Activated naive CD4-positive, alpha-beta T cell treated with anti-CD3 and anti-CD28 coated beads, Interleukin-2, amount 10 ng/mL, durations not matched to agents 7 days and 5 days (primary cell): Measurements from ENCODE around the gene GMEB2.
"Not testable (repeated sequence)": the region's sequence is repeated elsewhere in the genome, so short reads cannot be mapped to it uniquely, and the experiment has no call there.

Experiments used
- CTCF ChIA-PET: fragments of 350-600 bp; sonication (Branson Sonifier 250); formaldehyde crosslinking; loops from one replicate; lab custom pipeline; 2021; ENCODE audit warnings: antibody characterized with exemption; lab: Charles Lee
- DNase-seq: peaks from one replicate; pipeline ENCODE4 v3.0.0-alpha.2; 2020
- H3K27ac Mint-ChIP-seq: one replicate; pipeline ENCODE4 v1.8.0; 2021; ENCODE audit warnings: mild to moderate bottlenecking, moderate library complexity, mixed read lengths
- H3K27me3 Mint-ChIP-seq: one replicate; pipeline ENCODE4 v1.8.0; 2021; ENCODE audit warnings: mild to moderate bottlenecking, mixed read lengths
- H3K36me3 Mint-ChIP-seq: one replicate; pipeline ENCODE4 v1.8.0; 2021; ENCODE audit warnings: mixed read lengths
- H3K4me1 Mint-ChIP-seq: one replicate; pipeline ENCODE4 v1.8.0; 2021; ENCODE audit warnings: mixed read lengths
- H3K4me3 Mint-ChIP-seq: one replicate; pipeline ENCODE4 v1.8.0; 2021; ENCODE audit warnings: mild to moderate bottlenecking, moderate library complexity, mixed read lengths
- H3K9me3 Mint-ChIP-seq: one replicate; pipeline ENCODE4 v1.8.0; 2021; ENCODE audit warnings: mixed read lengths

GMEB2 gene

GRCh38 chr20:63651942-63652191 is 25.0 kb upstream of the GMEB2 start:
- Mint-ChIP-seq H3K9me3 (no peaks in the 10 kb centered on the region), H3K4me1 (peaks cover 20% of the 10 kb centered on the region), H3K36me3 (no peaks in the 10 kb centered on the region), H3K27me3 (peaks cover 50% of the 10 kb centered on the region), H3K27ac (no peak overlapping the region), H3K4me3 (peak overlapping the region; percentile 67)
- DNase-seq: peak; percentile 60
- CTCF ChIA-PET: no interaction called here

DNA sequence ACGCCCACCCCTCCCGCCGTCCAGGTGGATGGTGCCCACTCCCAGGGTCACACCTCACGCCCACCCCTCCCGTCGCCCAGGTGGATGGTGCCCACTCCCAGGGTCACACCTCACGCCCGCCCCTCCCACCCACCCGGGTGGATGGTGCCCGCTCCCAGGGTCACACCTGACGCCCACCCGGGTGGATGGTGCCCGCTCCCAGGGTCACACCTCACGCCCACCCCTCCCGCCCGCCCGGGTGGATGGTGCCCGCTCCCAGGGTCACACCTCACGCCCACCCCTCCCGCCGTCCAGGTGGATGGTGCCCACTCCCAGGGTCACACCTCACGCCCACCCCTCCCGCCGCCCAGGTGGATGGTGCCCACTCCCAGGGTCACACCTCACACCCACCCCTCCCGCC is 23.6 kb upstream of the GMEB2 start:
- CTCF ChIA-PET: interaction anchor here (1.3 kb wide), 1 partner anchor 9 kb away, joined by 4 read pairs; no protein-coding TSS in a partner anchor
- H3K36me3 Mint-ChIP-seq, H3K27ac Mint-ChIP-seq, H3K4me3 Mint-ChIP-seq, H3K9me3 Mint-ChIP-seq, DNase-seq: not testable (repeated sequence)
- H3K27me3 Mint-ChIP-seq: peaks cover 50% of the 10 kb centered on the region
- peaks cover 20% of the 10 kb centered on the region for H3K4me1 Mint-ChIP-seq

- DNase-seq: no peak
- Mint-ChIP-seq H3K27ac (no peak overlapping the region), H3K4me1 (peaks cover 15% of the 10 kb centered on the region), H3K27me3 (peaks cover 45% of the 10 kb centered on the region), H3K36me3 (no peaks in the 10 kb centered on the region), H3K9me3 (no peaks in the 10 kb centered on the region), H3K4me3 (no peak overlapping the region)
- CTCF ChIA-PET: no interaction called here
Observed at GRCh38 chr20:63648895-63649589, 22.1 kb upstream of the GMEB2 start.

- Mint-ChIP-seq H3K36me3 (no peaks in the 10 kb centered on the region), H3K27me3 (peaks cover 42% of the 10 kb centered on the region), H3K27ac (no peak overlapping the region), H3K9me3 (no peaks in the 10 kb centered on the region), H3K4me1 (peaks cover 16% of the 10 kb centered on the region), H3K4me3 (no peak overlapping the region)
- CTCF ChIA-PET: no interaction called here
- DNase-seq: no peak
Observed at GRCh38 chr20:63648190-63648589, 21.3 kb upstream of the GMEB2 start.

- Mint-ChIP-seq H3K36me3 (no peaks in the 10 kb centered on the region), H3K27me3 (peaks cover 23% of the 10 kb centered on the region), H3K4me1 (peaks cover 15% of the 10 kb centered on the region), H3K9me3 (no peaks in the 10 kb centered on the region), H3K27ac (no peak overlapping the region), H3K4me3 (no peak overlapping the region)
- CTCF ChIA-PET: interaction anchor here (0.9 kb wide), 1 partner anchor 28 kb away, joined by 3 read pairs; no protein-coding TSS in a partner anchor
- peak; percentile 36 for DNase-seq
Observed at GRCh38 chr20:63645218-63645617, 18.3 kb upstream of the GMEB2 start.

GRCh38 chr20:63643946-63644345 is 17.0 kb upstream of the GMEB2 start:
- Mint-ChIP-seq H3K9me3 (no peaks in the 10 kb centered on the region), H3K27ac (peak overlapping the region; percentile 64), H3K4me3 (no peak overlapping the region), H3K27me3 (peaks cover 16% of the 10 kb centered on the region), H3K4me1 (peaks cover 20% of the 10 kb centered on the region), H3K36me3 (peaks cover 10% of the 10 kb centered on the region)
- DNase-seq: no peak
- CTCF ChIA-PET: interaction anchor here (1.1 to 3.2 kb wide), 2 partner anchors 16 to 107 kb away, joined by 4 to 17 read pairs; partner anchors contain the start of genes GMEB2 and PTK6

- CTCF ChIA-PET: interaction anchor here (1.1 to 3.2 kb wide), 2 partner anchors 16 to 106 kb away, joined by 4 to 17 read pairs; partner anchors contain the start of genes GMEB2 and PTK6
- no peak for DNase-seq
- Mint-ChIP-seq H3K27me3 (peaks cover 11% of the 10 kb centered on the region), H3K4me1 (peaks cover 24% of the 10 kb centered on the region), H3K4me3 (peak overlapping the region; percentile 59), H3K9me3 (no peaks in the 10 kb centered on the region), H3K36me3 (peaks cover 10% of the 10 kb centered on the region), H3K27ac (peak overlapping the region; percentile 72)
Observed at GRCh38 chr20:63643499-63643898, 16.6 kb upstream of the GMEB2 start.

DNA sequence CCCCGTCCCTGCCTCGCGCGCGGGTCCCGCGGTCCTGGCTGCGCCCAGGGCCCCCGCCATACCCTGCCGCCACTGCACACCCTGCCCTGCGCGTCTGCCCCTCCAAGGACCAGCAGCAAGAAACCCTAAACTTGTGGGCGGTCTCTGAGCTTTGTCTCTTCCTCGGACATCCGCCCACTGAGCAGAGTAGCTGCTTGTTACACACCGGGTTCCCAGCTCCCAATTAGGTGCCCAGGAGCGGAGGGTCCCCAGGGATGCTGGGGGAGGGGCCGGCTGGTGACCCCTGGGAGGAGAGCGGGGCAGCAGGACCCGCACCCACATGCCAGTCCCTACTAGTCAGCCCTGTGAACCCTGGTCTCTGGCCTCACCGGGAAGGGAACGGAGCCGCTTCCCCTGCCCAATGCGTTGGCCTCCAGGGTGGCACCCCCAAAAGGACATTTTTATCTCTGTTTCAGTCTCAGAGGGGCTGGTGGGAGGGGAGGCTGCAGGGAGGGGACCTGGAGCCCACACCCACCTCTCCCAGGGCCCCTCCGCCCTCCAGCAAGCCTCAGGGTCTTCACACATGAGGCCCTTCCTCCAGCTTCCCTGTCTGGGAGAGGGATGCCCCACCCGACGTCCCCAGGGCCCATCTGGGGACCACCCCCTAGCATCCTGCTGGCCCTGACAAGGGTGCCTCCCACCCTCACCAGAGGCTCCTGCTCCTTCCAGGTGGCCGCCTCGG is 15.8 kb upstream of the GMEB2 start:
- Mint-ChIP-seq H3K9me3 (no peaks in the 10 kb centered on the region), H3K27ac (peak overlapping the region; percentile 74), H3K4me3 (peak overlapping the region; percentile 59), H3K36me3 (peaks cover 12% of the 10 kb centered on the region), H3K4me1 (peaks cover 30% of the 10 kb centered on the region), H3K27me3 (peaks cover 9% of the 10 kb centered on the region)
- no peak for DNase-seq
- CTCF ChIA-PET: interaction anchor here (1.1 to 3.2 kb wide), 3 partner anchors 11 to 15 kb away, joined by 5 to 17 read pairs (median 7); partner anchors contain the start of genes GMEB2, RTEL1 and STMN3

- peak; percentile 97 for DNase-seq
- H3K9me3 Mint-ChIP-seq: no peaks in the 10 kb centered on the region
Observed at GRCh38 chr20:63641792-63642523, 15.1 kb upstream of the GMEB2 start.

DNA sequence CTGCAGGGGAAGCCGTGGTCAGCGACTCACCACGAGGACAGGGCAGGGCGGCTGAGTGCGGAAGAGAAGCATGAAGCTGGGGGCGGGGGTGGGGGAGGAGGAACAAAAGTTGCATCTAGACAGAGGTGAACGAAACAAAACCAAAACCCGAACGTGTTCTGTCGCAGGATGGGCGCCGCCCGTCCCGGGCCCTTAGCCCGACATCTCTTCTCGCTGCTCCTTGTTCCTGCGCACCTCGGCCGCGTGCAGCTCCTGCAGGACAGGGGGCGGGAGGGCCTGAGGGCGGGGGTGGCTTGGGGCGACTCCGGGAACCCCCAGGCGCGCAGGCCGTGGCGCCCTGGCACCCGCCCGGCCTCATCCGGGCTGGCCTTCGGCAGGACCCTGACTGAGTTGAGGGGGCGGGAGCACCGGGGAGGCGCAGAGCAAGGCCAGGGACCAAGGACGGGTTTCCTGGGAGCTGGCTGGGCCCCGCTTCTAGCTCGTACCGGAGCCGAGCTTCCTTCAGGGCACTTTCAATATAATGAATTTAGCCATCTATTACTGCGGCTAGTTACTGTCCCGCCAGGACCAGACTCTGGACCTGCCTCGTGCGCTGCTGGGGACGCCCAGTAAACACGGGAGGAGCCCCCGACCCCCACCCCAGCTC is 14.4 kb upstream of the GMEB2 start:
- H3K4me1 Mint-ChIP-seq: peaks cover 40% of the 10 kb centered on the region
- no peaks in the 10 kb centered on the region for H3K9me3 Mint-ChIP-seq
- CTCF ChIA-PET: interaction anchor here (0.8 to 3.2 kb wide), 9 partner anchors 10 to 103 kb away, joined by 3 to 17 read pairs (median 4); partner anchors contain the start of genes ARFRP1, GMEB2, HELZ2 and RTEL1
- peak; percentile 81 for DNase-seq
- peaks cover 12% of the 10 kb centered on the region for H3K36me3 Mint-ChIP-seq
- H3K27me3 Mint-ChIP-seq: peaks cover 9% of the 10 kb centered on the region
- H3K4me3 Mint-ChIP-seq: peak overlapping the region; percentile 74
- H3K27ac Mint-ChIP-seq: peak overlapping the region; percentile 93

More at GRCh38 chr20:63641792-63642523, 15.1 kb upstream of the GMEB2 start:
- Mint-ChIP-seq H3K27ac (peak overlapping the region; percentile 93), H3K4me1 (peaks cover 37% of the 10 kb centered on the region), H3K4me3 (peak overlapping the region; percentile 74), H3K36me3 (peaks cover 12% of the 10 kb centered on the region), H3K27me3 (peaks cover 9% of the 10 kb centered on the region)
- CTCF ChIA-PET: interaction anchor here (0.8 to 3.2 kb wide), 9 partner anchors 9 to 104 kb away, joined by 3 to 17 read pairs (median 4); partner anchors contain the start of genes ARFRP1, GMEB2, HELZ2 and RTEL1

DNA sequence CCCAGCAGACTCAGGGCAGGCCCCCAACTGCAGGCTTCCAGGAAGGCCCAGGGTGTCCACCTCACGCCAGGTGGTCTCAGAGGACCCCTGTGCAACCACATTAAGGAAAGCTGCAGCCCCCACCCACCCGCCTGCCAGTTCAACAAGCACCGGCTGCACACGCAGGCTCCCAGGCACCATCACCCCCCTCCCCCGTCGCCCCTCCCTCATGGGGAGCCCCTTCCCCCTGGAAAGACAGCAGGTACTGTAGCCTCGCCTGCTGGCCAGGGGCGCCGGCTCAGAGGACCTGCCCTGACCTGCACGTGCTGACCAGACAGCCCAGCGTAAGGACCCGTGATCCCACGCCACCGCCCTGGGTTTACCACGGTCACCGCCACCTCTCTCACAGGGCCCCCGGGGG is 13.8 kb upstream of the GMEB2 start:
- Mint-ChIP-seq H3K4me1 (peaks cover 43% of the 10 kb centered on the region), H3K4me3 (peak overlapping the region; percentile 91), H3K27ac (peak overlapping the region; percentile 100), H3K36me3 (peaks cover 12% of the 10 kb centered on the region)
- DNase-seq: peak; percentile 51
- not testable (repeated sequence) for H3K27me3 Mint-ChIP-seq, H3K9me3 Mint-ChIP-seq
- CTCF ChIA-PET: interaction anchor here (1.6 to 3.2 kb wide), 2 partner anchors 13 to 48 kb away, joined by 3 to 17 read pairs; partner anchors contain the start of gene GMEB2

DNA sequence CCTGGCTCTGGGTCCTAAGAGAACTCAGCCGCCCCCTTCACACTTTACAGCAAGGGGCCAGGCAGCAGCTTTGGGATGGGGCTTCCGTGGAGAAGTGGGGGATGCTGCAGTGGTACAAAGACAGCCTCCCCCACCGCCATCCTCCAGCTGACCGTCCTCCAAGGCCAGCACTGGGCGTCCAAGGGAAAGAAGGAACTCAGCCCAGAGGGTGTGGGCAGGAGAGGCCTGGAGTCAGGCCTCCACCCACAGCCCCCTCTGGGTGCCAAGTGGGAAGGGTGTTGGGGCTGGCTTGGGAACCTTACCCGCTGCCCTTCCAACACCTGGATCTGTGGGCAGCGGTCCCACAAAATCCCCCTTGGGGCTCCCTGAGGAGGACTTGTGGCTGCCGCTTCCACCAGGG is 13.2 kb upstream of the GMEB2 start:
- CTCF ChIA-PET: no interaction called here
- peak overlapping the region; percentile 91 for H3K4me3 Mint-ChIP-seq

DNA sequence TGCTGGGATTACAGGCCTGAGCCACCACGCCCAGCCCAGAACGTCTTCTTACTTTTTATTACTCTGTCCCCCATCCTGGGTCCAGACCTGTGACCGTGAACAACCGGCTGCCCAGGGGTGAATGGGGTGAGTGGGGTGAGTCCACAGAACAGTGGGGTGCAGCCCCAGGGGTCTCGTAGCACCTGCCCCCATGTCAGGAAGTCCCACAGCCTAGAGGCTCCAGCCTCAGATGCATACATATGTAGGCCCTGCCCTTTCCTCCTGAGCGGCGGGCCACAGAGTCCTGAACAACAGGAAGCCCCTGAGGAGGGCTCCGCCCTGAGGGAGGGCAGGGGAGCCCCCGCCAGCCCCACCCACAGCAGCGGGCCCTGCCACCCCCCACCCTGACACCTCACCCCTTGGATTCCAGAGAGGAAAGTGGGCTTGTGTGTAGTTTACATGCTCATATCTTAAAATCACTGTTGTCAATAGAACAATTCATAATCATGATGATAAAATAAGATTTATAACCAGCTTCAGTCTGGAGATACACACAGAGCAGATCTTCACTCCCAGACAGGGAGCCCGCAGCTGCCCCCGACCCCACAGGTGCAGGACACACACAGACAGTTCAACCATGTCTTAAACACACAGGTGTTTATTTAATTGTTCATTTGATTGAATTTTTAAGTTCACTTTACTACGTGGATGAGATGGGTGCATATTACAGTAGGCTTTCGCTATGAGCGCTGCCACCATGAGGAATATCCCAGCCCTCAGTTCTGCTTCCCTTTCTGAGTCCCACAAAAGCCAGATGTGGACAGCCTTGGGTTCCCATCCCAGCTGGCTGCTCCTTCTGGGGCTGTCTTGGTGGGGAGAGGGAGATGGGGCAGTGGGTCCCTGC is 12.4 kb upstream of the GMEB2 start:
- Mint-ChIP-seq H3K36me3 (peaks cover 12% of the 10 kb centered on the region), H3K27ac (peak overlapping the region; percentile 100), H3K4me3 (peak overlapping the region; percentile 91), H3K9me3 (no peaks in the 10 kb centered on the region), H3K4me1 (peaks cover 54% of the 10 kb centered on the region), H3K27me3 (peaks cover 9% of the 10 kb centered on the region)
- DNase-seq: peak; percentile 90
- CTCF ChIA-PET: no interaction called here

More for the DNA sequence above, 13.2 kb upstream of the GMEB2 start:
- Mint-ChIP-seq H3K4me1 (peaks cover 49% of the 10 kb centered on the region), H3K27me3 (peaks cover 9% of the 10 kb centered on the region), H3K9me3 (no peaks in the 10 kb centered on the region), H3K36me3 (peaks cover 12% of the 10 kb centered on the region), H3K27ac (peak overlapping the region; percentile 100)
- no peak for DNase-seq
